Heart right ventricle (tissue), 16 donors: ENCODE results near the gene HHIPL2. TPM values are rescaled to one million over a fixed set of nuclear protein-coding genes. Genes with fewer than 3 reads are reported as not detected.

ENCODE experiments used
- ATAC-seq, 8 donors: fragments of 200-7000 bp; cut with Tn5 transposase; one replicate each; pipeline ENCODE4 v1.9.1; 2020; ENCODE audit warnings: mild to moderate bottlenecking in 8 of 8, moderate library complexity in 8 of 8, moderate number of reproducible peaks in 1 of 8
- DNase-seq, 2 donors: peaks; one replicate each; pipeline ENCODE4 v3.0.0-alpha.2; 2020
- H3K27ac ChIP-seq, 10 donors: fragments of 200-600 bp; sonication (generic) in 2 of 10; one replicate each; pipeline versions ENCODE4 v1.5.0 to v1.8.0; 2020 to 2022; ENCODE audit warnings: mild to moderate bottlenecking in 3 of 10
- H3K27me3 ChIP-seq, 7 donors: fragments of 200-600 bp; one replicate each; pipeline ENCODE4 v1.8.0; 2021 to 2022; ENCODE audit warnings: mild to moderate bottlenecking in 2 of 7
- H3K36me3 ChIP-seq, 9 donors: fragments of 200-600 bp; sonication (generic) in 1 of 9; one replicate each; pipeline versions ENCODE4 v1.5.0 to v1.8.0; 2020 to 2022; ENCODE audit warnings: mild to moderate bottlenecking in 2 of 9
- H3K4me1 ChIP-seq, 9 donors: fragments of 200-600 bp; sonication (generic) in 1 of 9; one replicate each; pipeline versions ENCODE4 v1.5.0 to v1.8.0; 2020 to 2022; ENCODE audit warnings: mild to moderate bottlenecking in 4 of 9
- H3K4me3 ChIP-seq, 10 donors: fragments of 200-600 bp; sonication (generic) in 2 of 10; one replicate each; pipeline versions ENCODE4 v1.5.0 to v1.8.0; 2020 to 2022; ENCODE audit warnings: mild to moderate bottlenecking in 7 of 10, moderate library complexity in 2 of 10
- H3K9me3 ChIP-seq, 11 donors: fragments of 200-600 bp in 10 of 11; sonication (generic) in 2 of 11; one replicate each; pipeline versions ENCODE4 v1.5.0 to v1.8.0; 2013 to 2022; ENCODE audit warnings: mild to moderate bottlenecking in 2 of 11, control low read depth in 1 of 11, moderate library complexity in 1 of 11
- CTCF ChIP-seq, 9 donors: fragments of 200-600 bp; sonication (generic) in 2 of 9; IDR thresholded peaks; one replicate each; pipeline versions ENCODE4 v1.5.0 to v1.8.0; 2021 to 2022; ENCODE audit warnings: antibody characterized with exemption in 9 of 9, mild to moderate bottlenecking in 5 of 9, moderate library complexity in 1 of 9
- WGBS, 2 donors: extraction: QIAGEN DNeasy Blood & Tissue Kit; methylation state at CpG; one replicate each; pipeline ENCODE4 v1.1.7; 2013; ENCODE audit warnings: inconsistent platforms in 1 of 2; 5-methylcytosine and 5-hydroxymethylcytosine counted together
- intact Hi-C, 10 donors: fragments of 100-400 bp; cut with DNase I; formaldehyde crosslinking; loops; one replicate each; pipeline versions ENCODE4 v1.11.1 to v1.14.2; 2022
- long read RNA-seq, 3 donors: library from polyadenylated mRNA; unstranded; transcript quantifications; one replicate each; pipeline ENCODE4 v2.0.0, GENCODE V29; 2020 to 2021
- polyA plus RNA-seq, 2 donors: library from polyadenylated mRNA; stranded (reverse); fragments of 200-250 nt; gene quantifications; one replicate each; pipeline ENCODE4 v1.2.3, GENCODE V29; 2013
- total RNA-seq, 10 donors: library from RNA; stranded (reverse); fragmentation: NEBNext Ultra II Directional in 3 of 10; extraction: Animal tissue kit (Norgen Biotek cat#: 25700) in 3 of 10; gene quantifications; one replicate each; pipeline versions ENCODE4 v1.2.1 to v1.2.4, GENCODE V29; 2021 to 2023
- donor health status: Arrhythmogenic right ventricular cardiomyopathy.
- donor health status: ischemic (EF 13 %, LVEDD 7.1; RV severe dilation, severe dysfunction).
- donor health status: healthy with polysubstance abuse.
- donor health status: DM: no; HTN: yes; CAD: no.
- donor health status: DM: no; HTN: no; CAD: no.
- donor health status: ischemic (EF 25% LVEDD 6.9; RV normal size, moderate dysfunction).
- donor health status: ischemic (EF 25% LVEDD 5.7; RV mildly dilated, moderate dysfunction).
- donor health status: healthy.
- donor health status: DM: yes; HTN: yes; CAD: no.
- donor health status: Ischemic cardiomyopathy.
- donor health status: ischemic (EF 35%, LVEDD 5.7; RV mildly dilated, moderate dysfunction).
- donor health status: nonischemic (EF 11% LVEDD 7.7; RV severe dilation, severe dysfunction).
- donor health status: DM: yes; HTN: yes; CAD: no.
- donor health status: PGD.
- donor health status: ischemic (EF 29% LVEDD 5.4; RV normal size, mild dysfunction).
- donor health status: nonischemic (EF 23%, LVEDD 6.1; RV moderate dilation, normal function).

The HHIPL2 gene
- under 1 TPM in 1 of 10 donors, not detected in 9; 0.13 TPM for total RNA-seq
- polyA plus RNA-seq = under 1 TPM in 1 of 2 donors, not detected in 1; 0.03 TPM
- long read RNA-seq, donor 1 = 0 reads
- long read RNA-seq, donor 2 = 0 reads
- long read RNA-seq, donor 3 = 0 reads

DNA sequence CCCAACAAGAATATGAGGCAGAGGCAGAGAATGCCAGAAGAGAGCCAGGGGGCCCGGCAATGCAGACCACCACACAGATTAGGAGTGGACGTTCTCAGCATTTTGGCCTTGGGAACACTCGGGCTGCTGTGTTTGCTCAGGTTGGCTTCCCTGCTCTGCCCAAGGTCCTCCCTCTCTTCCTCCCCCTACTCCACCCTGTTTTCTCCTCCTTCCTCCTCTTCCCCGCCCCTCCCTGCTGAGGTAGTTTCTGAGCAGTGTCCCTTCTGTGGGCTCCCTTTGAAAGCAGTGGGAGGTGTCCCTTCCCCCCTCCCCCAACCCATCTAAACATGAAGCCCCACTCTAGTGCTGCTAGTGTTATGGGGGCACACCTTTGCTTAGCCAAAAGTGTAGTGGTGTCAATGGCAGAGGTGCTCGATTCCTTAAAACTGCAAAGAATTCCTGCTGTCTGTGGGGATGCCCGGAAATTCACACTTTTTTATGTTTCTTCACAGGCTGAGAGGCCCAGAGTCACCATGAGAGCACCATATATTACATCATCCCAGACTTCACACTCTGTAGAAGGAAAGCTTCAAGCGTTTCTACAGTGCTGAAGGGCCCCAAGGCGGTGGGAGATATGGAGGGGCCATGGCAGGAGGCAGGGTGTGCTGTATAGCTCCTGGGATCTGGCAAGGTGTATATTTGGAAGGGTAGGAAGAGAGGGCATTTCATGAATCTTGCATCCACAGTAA lies at the start of gene HHIPL2:
Gene HHIPL2 (minus strand): TSS at position 161 of the 728 bp plus-strand sequence. CDS start 60 bp downstream, at position 101.
- WGBS, 2 donors = 41 to 50% methylated on average over 8 of the region's 8 CpGs
- no peak for TF ChIP-seq CTCF (IDR thresholded peaks at IDR 0.05)
- ATAC-seq = no peak
- peaks cover 0 to 54% (median 44%) of the 10 kb centered on the region in 7 donors for H3K27me3 ChIP-seq
- no peak within 1 kb of the TSS for H3K27ac ChIP-seq
- no peak within 1 kb of the TSS for H3K4me3 ChIP-seq
- H3K9me3 ChIP-seq = no peaks in the 10 kb centered on the region
- no peaks in the 10 kb centered on the region for H3K4me1 ChIP-seq
- intact Hi-C loops = loop anchor here in 1 of 10 donors (5.0 kb wide), 1 partner anchor 421 kb away; no protein-coding TSS in a partner anchor
- H3K36me3 ChIP-seq = no peaks in the 10 kb centered on the region
- DNase-seq = no peak

GRCh38 chr1:222596696-222597095 lies 48.8 kb upstream of the HHIPL2 start:
- Histone ChIP-seq H3K27me3 (no peaks in the 10 kb centered on the region), H3K4me3 (no peak overlapping the region), H3K36me3 (no peaks in the 10 kb centered on the region), H3K9me3 (peaks cover 0 to 9% (median 0%) of the 10 kb centered on the region in 11 donors), H3K4me1 (no peaks in the 10 kb centered on the region), H3K27ac (no peak overlapping the region)
- 81 to 86% methylated on average over 4 of the region's 4 CpGs for WGBS, 2 donors
- ATAC-seq (no peak), DNase-seq (no peak)
- intact Hi-C loops = no loop called here
- no peak for TF ChIP-seq CTCF (IDR thresholded peaks at IDR 0.05)

DNA sequence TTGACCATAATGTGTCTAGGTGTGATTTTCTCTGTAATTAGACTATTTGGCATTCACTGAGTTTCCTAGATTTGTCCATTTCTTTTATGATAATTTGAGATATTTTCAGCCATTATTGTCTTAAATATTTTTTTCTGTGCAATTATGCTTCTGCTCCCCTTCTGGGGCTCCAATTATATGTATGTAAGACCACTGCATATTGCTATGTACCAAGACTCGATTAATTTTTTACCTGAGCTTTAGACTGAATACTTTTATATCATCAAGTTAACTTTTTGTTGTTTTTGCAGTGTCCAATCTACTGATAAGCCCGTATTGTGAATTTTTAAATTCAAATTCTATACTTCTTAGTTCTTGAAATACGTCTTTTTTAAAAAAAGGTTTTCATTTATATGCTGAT lies 46.9 kb upstream of the HHIPL2 start:
- Histone ChIP-seq H3K27me3 (no peaks in the 10 kb centered on the region), H3K36me3 (no peaks in the 10 kb centered on the region), H3K4me3 (no peak overlapping the region), H3K9me3 (peaks cover 0 to 9% (median 0%) of the 10 kb centered on the region in 11 donors), H3K4me1 (peaks cover 0 to 9% (median 5%) of the 10 kb centered on the region in 9 donors), H3K27ac (no peak overlapping the region)
- DNase-seq (no peak), ATAC-seq (no peak)
- 85 to 89% methylated on average over 3 of the region's 3 CpGs for WGBS, 2 donors
- TF ChIP-seq CTCF (IDR thresholded peaks at IDR 0.05) = no peak
- intact Hi-C loops = no loop called here

- Histone ChIP-seq H3K4me1 (peaks cover 0 to 23% (median 10%) of the 10 kb centered on the region in 9 donors), H3K9me3 (peaks cover 0 to 9% (median 0%) of the 10 kb centered on the region in 11 donors), H3K27me3 (no peaks in the 10 kb centered on the region), H3K4me3 (no peak overlapping the region), H3K36me3 (peaks cover 0 to 10% (median 0%) of the 10 kb centered on the region in 9 donors), H3K27ac (no peak overlapping the region)
- DNase-seq (no peak), ATAC-seq (no peak)
- intact Hi-C loops = no loop called here
- 68 to 75% methylated on average over 3 of the region's 3 CpGs for WGBS, 2 donors
- TF ChIP-seq CTCF (IDR thresholded peaks at IDR 0.05) = no peak
Observed at GRCh38 chr1:222592171-222592570, 44.3 kb upstream of the HHIPL2 start.
